HG03442 (cell line): ENCODE measurements around the gene MEGF11.

Source experiments
- ATAC-seq: cut with Tn5 transposase; IDR thresholded peaks from one replicate; pipeline ENCODE4 v1.9.1; 2021; ENCODE audit warnings: mild to moderate bottlenecking, moderate library complexity; ENCODE audit not compliant: unreplicated experiment

Gene MEGF11

DNA sequence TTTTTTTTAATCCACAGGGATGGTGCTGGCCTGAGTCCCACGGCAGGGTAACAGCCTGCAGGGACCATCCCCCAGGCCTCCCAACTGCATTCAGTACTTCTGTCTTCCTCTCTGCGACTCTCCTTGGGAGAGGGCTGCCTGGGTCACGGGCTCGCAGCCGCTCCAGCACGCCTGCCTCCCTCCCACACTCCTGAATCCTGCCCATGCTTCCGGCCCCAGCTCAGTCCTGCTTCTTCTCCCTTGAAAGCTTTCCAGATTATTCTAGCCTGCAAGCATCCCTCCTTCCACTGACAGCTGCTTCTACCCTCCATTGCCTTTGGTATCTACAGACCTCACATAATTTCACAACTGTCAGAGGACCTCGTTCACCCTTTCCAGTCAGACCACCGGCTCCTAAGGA, 32.4 kb downstream of the MEGF11 start:
- ATAC-seq: no peak

GRCh38 chr15:66220601-66221000, 32.9 kb downstream of the MEGF11 start:
- ATAC-seq: no peak

GRCh38 chr15:66219339-66219738, 34.2 kb downstream of the MEGF11 start:
- ATAC-seq: no peak

DNA sequence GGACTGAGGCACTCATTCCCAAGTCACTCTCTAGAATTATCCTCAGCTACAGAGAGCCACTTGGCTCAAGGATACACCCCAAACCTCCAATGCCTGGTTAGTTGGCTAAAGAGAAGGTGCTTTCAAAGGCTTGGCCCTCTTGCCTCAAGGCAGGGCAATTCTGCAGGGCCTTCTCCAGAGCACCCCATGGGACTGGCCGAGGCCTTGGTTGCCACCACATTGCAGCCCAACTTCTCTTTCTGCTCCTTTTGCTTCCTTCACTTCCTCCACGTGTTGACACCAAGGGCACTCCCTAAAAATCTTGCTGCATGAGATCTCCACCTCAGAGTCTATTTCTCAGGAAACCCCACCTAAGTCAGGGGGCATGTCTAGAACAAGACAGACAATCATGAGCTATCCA, 36.7 kb downstream of the MEGF11 start:
- ATAC-seq: no peak

DNA sequence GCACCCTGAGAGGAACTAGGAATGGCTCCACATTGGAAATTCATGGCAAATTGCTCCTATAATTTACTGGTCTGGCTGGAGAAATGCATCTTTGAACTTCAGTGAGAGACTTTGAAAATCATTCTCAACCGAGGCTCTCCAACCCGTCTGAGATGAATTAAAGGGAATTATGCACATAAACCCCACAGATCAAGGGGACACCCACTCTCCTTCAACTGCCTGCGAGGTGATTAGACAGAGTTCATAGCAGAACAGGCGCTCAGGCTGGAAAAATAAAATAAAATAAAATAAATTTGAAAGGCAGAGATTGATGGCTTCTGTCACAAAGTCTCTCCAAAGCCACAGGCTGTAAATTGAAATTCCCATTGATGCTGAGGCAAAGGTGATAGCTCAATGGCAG, 37.7 kb downstream of the MEGF11 start:
- no peak for ATAC-seq

GRCh38 chr15:66214246-66214645, 39.3 kb downstream of the MEGF11 start:
- no peak for ATAC-seq

DNA sequence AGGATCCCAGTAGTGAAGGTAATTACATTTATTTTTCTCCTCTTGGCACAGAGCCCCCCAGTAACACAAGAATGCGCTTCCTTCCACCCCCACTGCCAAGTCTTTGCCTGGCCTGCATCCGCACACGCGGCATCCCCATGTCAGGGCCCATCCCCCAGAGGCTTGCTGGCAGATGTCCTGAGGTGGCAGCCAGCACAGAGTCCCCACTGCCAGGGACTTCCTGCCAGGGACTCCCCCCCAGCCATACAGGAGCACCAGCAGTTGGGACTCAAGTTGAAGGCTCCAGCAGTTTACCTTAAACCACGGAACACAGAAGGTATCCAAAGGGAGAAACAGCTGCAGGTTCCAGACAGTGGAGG, 41.0 kb downstream of the MEGF11 start:
- no peak for ATAC-seq

- no peak for ATAC-seq
These were observed 41.6 kb downstream of the MEGF11 start for GRCh38 chr15:66211670-66212562.

DNA sequence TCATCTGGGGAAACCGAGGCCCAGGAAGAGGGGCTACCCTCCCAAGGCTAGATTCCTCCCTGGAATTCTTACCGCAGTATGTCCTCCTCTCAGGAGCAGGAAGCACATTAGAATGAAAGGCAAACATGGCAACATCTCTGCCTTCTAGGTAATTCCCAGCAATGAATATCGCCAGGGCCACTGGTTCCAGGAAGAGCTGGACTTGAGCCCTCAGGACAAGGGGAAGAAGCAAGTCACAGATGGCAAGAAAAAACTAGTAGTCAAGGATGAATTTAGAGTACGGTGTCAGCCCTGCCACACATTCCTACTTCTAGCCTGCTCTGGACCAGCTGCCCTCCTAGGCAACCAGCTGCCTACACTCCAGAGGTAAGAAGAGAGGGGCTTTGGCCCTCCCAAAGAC, 42.9 kb downstream of the MEGF11 start:
- no peak for ATAC-seq

DNA sequence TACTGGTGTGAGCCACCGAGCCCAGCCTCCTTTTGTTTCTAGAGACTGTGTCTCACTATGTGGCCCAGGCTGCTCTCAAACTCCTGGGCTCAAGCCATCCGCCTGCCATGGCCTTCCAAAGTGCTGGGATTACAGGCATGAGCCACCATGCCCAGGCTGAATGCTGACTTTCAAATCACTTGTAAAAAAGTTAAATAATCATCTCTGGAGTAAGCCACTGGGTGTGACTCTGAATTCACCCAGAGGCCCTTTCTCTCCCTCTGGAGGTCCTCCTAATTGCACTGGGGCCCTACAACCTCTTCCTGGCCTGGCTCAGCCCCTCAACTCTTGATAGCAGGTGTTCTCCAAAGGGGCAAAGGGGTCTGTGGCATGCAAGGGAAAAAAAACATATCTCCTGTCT, 54.8 kb downstream of the MEGF11 start:
- ATAC-seq: no peak

- ATAC-seq: no peak
These were observed 56.9 kb downstream of the MEGF11 start for GRCh38 chr15:66196602-66197001.

DNA sequence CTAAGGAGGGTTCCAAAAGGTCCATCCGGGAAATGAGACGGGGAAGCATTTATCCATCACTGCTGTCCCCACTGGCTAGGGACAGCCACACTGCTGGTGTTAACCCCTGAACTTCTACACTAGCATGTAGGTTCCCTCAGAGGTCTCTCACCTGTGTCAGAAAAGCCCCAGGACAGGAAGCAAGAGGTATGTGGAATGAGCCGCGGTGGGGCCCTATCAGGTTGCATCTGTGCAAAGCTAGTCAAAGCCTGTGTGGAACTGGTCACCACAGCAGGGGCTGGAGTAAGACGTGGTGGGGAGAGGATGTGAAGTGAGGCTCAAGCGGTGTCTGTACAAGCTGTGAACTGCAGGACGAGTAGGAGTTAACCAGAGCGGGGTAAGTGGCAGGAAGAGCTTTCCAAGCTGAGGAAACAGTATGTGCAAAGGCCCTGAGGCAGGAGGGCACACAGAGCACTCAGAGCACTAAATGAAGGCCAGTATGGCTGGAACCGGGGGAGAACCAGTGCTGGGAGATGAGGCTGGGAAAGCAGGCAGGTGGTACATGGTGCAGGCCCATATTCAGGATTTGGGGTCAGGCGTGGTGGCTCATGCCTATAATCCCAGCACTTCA, 57.8 kb downstream of the MEGF11 start:
- ATAC-seq: no peak

DNA sequence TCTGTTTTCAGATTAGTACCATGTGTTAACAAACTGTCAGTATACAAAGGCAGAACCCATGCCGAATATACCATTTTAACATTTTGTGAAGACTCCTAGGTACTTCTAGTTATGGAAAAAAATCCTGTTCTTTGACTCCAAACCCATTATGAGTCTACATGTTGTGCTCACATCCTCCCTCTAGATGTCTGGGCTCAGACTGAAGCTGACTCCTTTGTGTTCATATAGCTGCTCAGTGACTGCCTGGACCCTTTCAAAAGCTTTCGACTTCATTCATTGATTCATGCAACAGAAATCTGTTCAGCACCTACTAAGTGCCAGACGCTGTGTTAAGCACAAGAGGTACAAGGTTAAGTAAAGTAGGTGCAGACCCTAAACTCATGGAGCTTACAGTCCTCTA, 60.5 kb downstream of the MEGF11 start:
- no peak for ATAC-seq

GRCh38 chr15:66190746-66191145, 62.8 kb downstream of the MEGF11 start:
- ATAC-seq: no peak

GRCh38 chr15:66189291-66189690, 64.3 kb downstream of the MEGF11 start:
- no peak for ATAC-seq

DNA sequence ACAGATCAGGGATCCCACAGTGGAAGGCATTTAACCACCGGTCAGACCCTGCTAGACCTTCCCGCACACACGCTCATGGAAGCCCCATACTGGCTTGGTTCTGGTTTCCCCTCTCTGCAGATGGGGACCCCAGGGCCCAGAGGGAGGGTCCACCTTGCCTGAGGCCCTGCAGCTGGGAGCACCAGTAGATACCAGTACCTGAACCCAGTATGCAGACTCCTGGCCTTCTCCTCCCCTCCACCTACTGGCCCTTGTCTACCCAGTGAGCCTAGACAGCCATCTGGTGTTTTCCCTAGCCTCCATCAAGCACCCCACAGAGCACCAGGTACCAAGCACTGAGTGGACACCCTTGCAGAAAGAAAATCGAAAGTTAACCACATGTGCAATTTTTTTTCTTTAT, 65.1 kb downstream of the MEGF11 start:
- no peak for ATAC-seq

- no peak for ATAC-seq
These were observed 66.3 kb downstream of the MEGF11 start for GRCh38 chr15:66187271-66187670.

GRCh38 chr15:66186049-66186825, 67.3 kb downstream of the MEGF11 start:
- ATAC-seq: no peak

DNA sequence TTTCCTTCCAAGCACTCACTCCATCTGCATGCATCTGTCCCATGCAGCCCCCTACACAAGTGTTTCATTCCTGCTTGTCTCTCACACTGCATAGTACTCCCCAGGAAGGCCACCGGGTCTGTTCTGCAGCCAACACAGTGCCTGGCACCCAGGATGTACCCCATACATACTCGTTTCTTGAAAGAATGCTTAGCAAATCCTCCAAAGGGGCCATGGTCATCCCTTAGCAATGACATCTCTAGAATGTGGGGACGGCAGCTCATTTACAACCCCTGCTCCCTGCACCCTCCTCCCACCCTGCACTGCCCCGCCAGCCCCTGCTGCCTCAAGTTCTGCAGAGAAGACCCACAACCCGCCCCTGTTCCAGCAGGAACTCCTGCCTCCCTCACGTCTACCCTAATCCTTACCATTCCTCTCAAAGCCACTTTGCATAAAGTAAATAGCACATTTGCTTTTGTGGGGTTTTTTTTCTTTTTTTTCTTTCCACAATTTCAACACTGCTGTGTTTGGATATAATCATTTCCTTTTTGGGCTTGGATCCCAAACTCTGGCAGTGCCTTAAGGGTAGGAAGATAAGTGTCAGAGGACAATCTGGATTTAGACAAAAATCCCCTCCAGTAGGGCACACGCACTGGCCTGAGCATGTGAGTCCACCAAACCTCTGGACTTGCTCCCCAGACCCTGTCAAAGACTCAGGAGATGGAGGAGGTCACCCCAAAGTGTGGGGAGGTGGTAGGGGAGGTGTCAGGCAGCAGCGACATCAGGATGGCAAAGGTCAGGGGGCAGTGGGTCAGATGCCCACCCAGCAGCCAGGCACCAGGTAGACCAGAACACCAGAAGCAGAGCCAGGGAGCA, 68.4 kb downstream of the MEGF11 start:
- no peak for ATAC-seq

- ATAC-seq: no peak
These were observed 69.1 kb downstream of the MEGF11 start for GRCh38 chr15:66184492-66184891.

DNA sequence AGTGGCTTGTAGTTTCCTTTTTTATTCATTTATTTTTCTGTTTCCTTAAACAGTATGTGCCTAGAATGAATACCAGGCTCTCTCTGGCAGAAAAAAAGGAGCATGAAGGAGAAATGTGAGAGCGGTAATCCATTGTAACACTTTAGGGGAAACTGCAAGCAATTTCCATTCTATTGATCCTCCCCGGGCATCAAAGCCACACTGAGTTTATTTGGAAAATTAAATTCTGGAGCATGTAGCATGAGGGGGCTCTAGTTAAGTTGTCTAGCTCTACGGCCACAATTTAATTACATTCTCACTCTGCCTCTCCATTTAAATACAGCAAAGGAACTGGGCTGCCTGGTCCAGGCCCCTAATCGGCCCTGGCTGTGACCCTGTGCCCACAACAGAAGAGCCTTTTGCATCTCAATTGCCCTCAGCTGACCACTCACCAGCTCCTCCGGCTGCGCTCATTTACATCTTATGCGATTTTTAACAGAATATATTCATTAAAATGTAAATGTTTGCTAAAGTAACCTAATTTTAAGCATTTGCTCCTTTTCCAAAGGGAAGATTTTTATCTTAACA, 72.9 kb downstream of the MEGF11 start:
- no peak for ATAC-seq
